ENCODE results near the gene FHIP1A.

DNA sequence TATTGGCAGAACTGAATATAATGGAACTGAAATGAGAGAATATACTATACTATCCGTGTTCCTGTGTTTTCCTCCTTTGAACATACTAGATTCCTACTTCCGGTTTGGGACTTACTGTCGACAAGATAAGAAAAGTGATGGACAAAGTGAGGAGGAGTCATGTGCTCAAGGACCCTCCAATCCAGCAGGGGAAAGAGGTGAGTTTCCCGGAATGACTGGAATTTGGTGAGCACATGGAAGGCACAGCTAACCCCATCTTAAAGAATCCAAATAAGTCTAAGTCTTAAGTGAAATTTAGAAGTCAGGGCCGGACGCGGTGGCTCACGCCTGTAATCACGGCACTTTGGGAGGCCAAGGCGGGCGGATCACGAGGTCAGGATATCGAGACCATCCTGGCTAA lies 47.0 kb upstream of the FHIP1A start:
- TF ChIP-seq IRF2 (CRISPR knock-in tag; IDR thresholded peaks at IDR 0.05) (no peak), EZH2 (conservative IDR thresholded peaks at IDR 0.05; ENCODE audit: low read depth, low read length) (no peak), MAZ (IDR thresholded peaks at IDR 0.05; ENCODE audit: borderline replicate concordance, low read depth, low read length) (no peak), MAZ (CRISPR knock-in tag; IDR thresholded peaks at IDR 0.05; ENCODE audit: low read depth) (no peak), RBM39 (IDR thresholded peaks at IDR 0.05; ENCODE audit: low read depth, low read length, poor library complexity, severe bottlenecking) (no peak), TBL1XR1 (IDR thresholded peaks at IDR 0.05; ENCODE audit: borderline replicate concordance, low read length, partially characterized antibody) (no peak), ZFYVE20 (CRISPR knock-in tag; IDR thresholded peaks at IDR 0.05; ENCODE audit: borderline replicate concordance, low read depth) (no peak), JUN (CRISPR knock-in tag; IDR thresholded peaks at IDR 0.05) (no peak), SMC3 (IDR thresholded peaks at IDR 0.05; ENCODE audit: low read length) (no peak), FOXK1 (CRISPR knock-in tag; IDR thresholded peaks at IDR 0.05; ENCODE audit: borderline replicate concordance, low read depth) (no peak)
- TF ChIP-seq, protein P1, sequence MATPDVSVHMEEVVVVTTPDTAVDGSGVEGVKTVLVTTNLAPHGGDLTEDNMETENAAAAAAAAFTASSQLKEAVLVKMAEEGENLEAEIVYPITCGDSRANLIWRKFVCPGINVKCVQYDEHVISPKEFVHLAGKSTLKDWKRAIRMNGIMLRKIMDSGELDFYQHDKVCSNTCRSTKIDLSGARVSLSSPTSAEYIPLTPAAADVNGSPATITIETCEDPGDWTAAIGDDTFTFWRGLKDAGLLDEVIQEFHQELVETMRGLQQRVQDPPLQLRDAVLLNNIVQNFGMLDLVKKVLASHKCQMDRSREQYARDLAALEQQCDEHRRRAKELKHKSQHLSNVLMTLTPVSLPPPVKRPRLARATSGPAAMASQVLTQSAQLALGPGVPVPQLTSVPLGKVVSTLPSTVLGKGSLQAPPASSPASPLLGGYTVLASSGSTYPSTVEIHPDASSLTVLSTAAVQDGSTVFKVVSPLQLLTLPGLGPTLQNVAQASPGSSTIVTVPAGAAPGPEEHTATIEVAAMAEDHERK (CRISPR knock-in tag; IDR thresholded peaks at IDR 0.05; ENCODE audit: low read depth), result no peak
- TF ChIP-seq, protein P2, sequence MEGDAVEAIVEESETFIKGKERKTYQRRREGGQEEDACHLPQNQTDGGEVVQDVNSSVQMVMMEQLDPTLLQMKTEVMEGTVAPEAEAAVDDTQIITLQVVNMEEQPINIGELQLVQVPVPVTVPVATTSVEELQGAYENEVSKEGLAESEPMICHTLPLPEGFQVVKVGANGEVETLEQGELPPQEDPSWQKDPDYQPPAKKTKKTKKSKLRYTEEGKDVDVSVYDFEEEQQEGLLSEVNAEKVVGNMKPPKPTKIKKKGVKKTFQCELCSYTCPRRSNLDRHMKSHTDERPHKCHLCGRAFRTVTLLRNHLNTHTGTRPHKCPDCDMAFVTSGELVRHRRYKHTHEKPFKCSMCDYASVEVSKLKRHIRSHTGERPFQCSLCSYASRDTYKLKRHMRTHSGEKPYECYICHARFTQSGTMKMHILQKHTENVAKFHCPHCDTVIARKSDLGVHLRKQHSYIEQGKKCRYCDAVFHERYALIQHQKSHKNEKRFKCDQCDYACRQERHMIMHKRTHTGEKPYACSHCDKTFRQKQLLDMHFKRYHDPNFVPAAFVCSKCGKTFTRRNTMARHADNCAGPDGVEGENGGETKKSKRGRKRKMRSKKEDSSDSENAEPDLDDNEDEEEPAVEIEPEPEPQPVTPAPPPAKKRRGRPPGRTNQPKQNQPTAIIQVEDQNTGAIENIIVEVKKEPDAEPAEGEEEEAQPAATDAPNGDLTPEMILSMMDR (CRISPR knock-in tag; IDR thresholded peaks at IDR 0.05), result no peak
- TF ChIP-seq, protein P3, sequence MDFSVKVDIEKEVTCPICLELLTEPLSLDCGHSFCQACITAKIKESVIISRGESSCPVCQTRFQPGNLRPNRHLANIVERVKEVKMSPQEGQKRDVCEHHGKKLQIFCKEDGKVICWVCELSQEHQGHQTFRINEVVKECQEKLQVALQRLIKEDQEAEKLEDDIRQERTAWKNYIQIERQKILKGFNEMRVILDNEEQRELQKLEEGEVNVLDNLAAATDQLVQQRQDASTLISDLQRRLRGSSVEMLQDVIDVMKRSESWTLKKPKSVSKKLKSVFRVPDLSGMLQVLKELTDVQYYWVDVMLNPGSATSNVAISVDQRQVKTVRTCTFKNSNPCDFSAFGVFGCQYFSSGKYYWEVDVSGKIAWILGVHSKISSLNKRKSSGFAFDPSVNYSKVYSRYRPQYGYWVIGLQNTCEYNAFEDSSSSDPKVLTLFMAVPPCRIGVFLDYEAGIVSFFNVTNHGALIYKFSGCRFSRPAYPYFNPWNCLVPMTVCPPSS (IDR thresholded peaks at IDR 0.05), result no peak
- TF ChIP-seq, protein P4, sequence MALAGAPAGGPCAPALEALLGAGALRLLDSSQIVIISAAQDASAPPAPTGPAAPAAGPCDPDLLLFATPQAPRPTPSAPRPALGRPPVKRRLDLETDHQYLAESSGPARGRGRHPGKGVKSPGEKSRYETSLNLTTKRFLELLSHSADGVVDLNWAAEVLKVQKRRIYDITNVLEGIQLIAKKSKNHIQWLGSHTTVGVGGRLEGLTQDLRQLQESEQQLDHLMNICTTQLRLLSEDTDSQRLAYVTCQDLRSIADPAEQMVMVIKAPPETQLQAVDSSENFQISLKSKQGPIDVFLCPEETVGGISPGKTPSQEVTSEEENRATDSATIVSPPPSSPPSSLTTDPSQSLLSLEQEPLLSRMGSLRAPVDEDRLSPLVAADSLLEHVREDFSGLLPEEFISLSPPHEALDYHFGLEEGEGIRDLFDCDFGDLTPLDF (CRISPR knock-in tag; IDR thresholded peaks at IDR 0.05), result no peak

Data from HepG2 (cell line).